Stomach (tissue), 9 donors: ENCODE results near the gene SLC12A7. TPM values are rescaled to one million over a fixed set of nuclear protein-coding genes. Genes with fewer than 3 reads are reported as not detected.

Source experiments
- DNase-seq, 2 donors: peaks; one replicate each; pipeline versions ENCODE4 v3.0.0 to v3.0.0-alpha.2; 2013 to 2019
- H3K27ac ChIP-seq, 5 donors: fragments of 200-600 bp in 4 of 5; sonication (generic) in 4 of 5; one replicate each; pipeline ENCODE4 v1.5.1; 2013 to 2019; ENCODE audit warnings: mild to moderate bottlenecking in 1 of 5, moderate library complexity in 1 of 5
- H3K27me3 ChIP-seq, 3 donors: fragments of 200-600 bp; sonication (generic); one replicate each; pipeline ENCODE4 v1.5.1; 2017 to 2019; ENCODE audit warnings: mixed run types in 1 of 3
- H3K36me3 ChIP-seq, 4 donors: fragments of 200-600 bp; sonication (generic); 1 replicate in 3 of 4; 2 replicates in 1 of 4; pipeline ENCODE4 v1.5.1; 2016 to 2019
- H3K4me1 ChIP-seq, 4 donors: fragments of 200-600 bp; sonication (generic); one replicate each; pipeline ENCODE4 v1.5.1; 2016 to 2019
- H3K4me3 ChIP-seq, 4 donors: fragments of 200-600 bp; sonication (generic) in 3 of 4; one replicate each; pipeline ENCODE4 v1.5.1; 2016 to 2019; ENCODE audit warnings: mild to moderate bottlenecking in 1 of 4
- H3K9me3 ChIP-seq, 4 donors: fragments of 200-600 bp; sonication (generic); one replicate each; pipeline ENCODE4 v1.5.1; 2016 to 2019
- CTCF ChIP-seq, 7 experiments: fragments of 450-650 bp in 4 of 7; fragments of 200-600 bp in 3 of 7; sonication (generic) in 3 of 7; IDR thresholded peaks; one replicate each; pipeline ENCODE4 v1.5.1; 2016 to 2019; ENCODE audit warnings: antibody characterized with exemption in 7 of 7, control low read depth in 2 of 7, mild to moderate bottlenecking in 1 of 7
- EP300 ChIP-seq: sonication (generic); formaldehyde crosslinking; IDR thresholded peaks from one replicate; pipeline ENCODE4 v1.6.1; 2017; ENCODE audit warnings: antibody characterized with exemption
- POLR2A ChIP-seq, 4 donors: fragments of 450-650 bp; IDR thresholded peaks; one replicate each; pipeline ENCODE4 v1.6.1; 2016; ENCODE audit warnings: antibody characterized with exemption in 4 of 4, control low read depth in 2 of 4, mild to moderate bottlenecking in 1 of 4, moderate library complexity in 1 of 4
- POLR2AphosphoS5 ChIP-seq, 3 donors: sonication (generic); formaldehyde crosslinking; IDR thresholded peaks; one replicate each; pipeline ENCODE4 v1.6.1; 2016; ENCODE audit warnings: antibody characterized with exemption in 3 of 3
- WGBS, 5 donors: extraction: QIAGEN DNeasy Blood & Tissue Kit in 3 of 5; methylation state at CpG; one replicate each; pipeline versions ENCODE4 v1.1.5 to v1.1.7; 2013 to 2018; 5-methylcytosine and 5-hydroxymethylcytosine counted together
- intact Hi-C: fragments of 100-400 bp; cut with DNase I; formaldehyde crosslinking; loops from one replicate; pipeline ENCODE4 v1.15.1; 2023; ENCODE audit warnings: low total_unique reads
- polyA plus RNA-seq, 3 donors: library from polyadenylated mRNA; stranded (reverse); fragments of 200-250 nt; gene quantifications; one replicate each; pipeline ENCODE4 v1.2.3, GENCODE V29; 2013
- total RNA-seq, 5 donors: library from RNA; depleted of rRNA; stranded (reverse); fragments of >200 nt; gene quantifications; one replicate each; pipeline versions ENCODE4 v1.1.0 to v1.2.3, GENCODE V29; 2014 to 2016
- donor health status: healthy with polysubstance abuse.
- donor health status: Bipolar disorder and iron deficiency.
- donor health status: healthy.

The SLC12A7 gene
- total and polyA plus RNA-seq, 8 donors: 4.7 to 346 (median 37.7) TPM

GRCh38 chr5:1019001-1019905 is 92.6 kb downstream of the SLC12A7 start:
- intact Hi-C loops: no loop called here
- 81 to 86% (median 85%) methylated on average over 29 to 37 of the region's 37 CpGs for WGBS, 5 donors
- H3K4me3 ChIP-seq: no peak overlapping the region
- TF ChIP-seq CTCF (IDR thresholded peaks at IDR 0.05) (no peak), POLR2A (IDR thresholded peaks at IDR 0.05) (no peak), EP300 (no peak), POLR2AphosphoS5 (IDR thresholded peaks at IDR 0.05) (no peak)
- H3K27ac ChIP-seq: no peak overlapping the region
- H3K4me1 ChIP-seq: no peaks in the 10 kb centered on the region
- H3K9me3 ChIP-seq: no peaks in the 10 kb centered on the region
- no peak for DNase-seq
- H3K36me3 ChIP-seq: no peaks in the 10 kb centered on the region
- no peaks in the 10 kb centered on the region for H3K27me3 ChIP-seq

- intact Hi-C loops: no loop called here
- Histone ChIP-seq H3K27ac (no peak overlapping the region), H3K36me3 (no peaks in the 10 kb centered on the region), H3K27me3 (no peaks in the 10 kb centered on the region), H3K9me3 (no peaks in the 10 kb centered on the region), H3K4me3 (no peak overlapping the region), H3K4me1 (no peaks in the 10 kb centered on the region)
- DNase-seq: no peak
- TF ChIP-seq POLR2AphosphoS5 (IDR thresholded peaks at IDR 0.05) (no peak), POLR2A (IDR thresholded peaks at IDR 0.05) (no peak), EP300 (no peak), CTCF (IDR thresholded peaks at IDR 0.05) (no peak)
- 86 to 100% (median 90%) methylated on average over 1 to 9 of the region's 9 CpGs for WGBS, 5 donors
Measured at GRCh38 chr5:1018596-1018995, 93.3 kb downstream of the SLC12A7 start.

- peaks cover 0 to 4% (median 0%) of the 10 kb centered on the region in 3 donors for H3K27me3 ChIP-seq
- no peak for DNase-seq
- no peaks in the 10 kb centered on the region for H3K9me3 ChIP-seq
- no peak overlapping the region for H3K27ac ChIP-seq
- H3K4me3 ChIP-seq: no peak overlapping the region
- H3K36me3 ChIP-seq: no peaks in the 10 kb centered on the region
- no peak for TF ChIP-seq EP300
- TF ChIP-seq POLR2AphosphoS5 (IDR thresholded peaks at IDR 0.05): no peak
- TF ChIP-seq POLR2A (IDR thresholded peaks at IDR 0.05): no peak
- no peak for TF ChIP-seq CTCF (IDR thresholded peaks at IDR 0.05)
- whole genome bisulfite sequencing, 5 donors: 77 to 94% (median 90%) methylated on average over 17 to 19 of the region's 19 CpGs
- intact Hi-C loops: no loop called here
- H3K4me1 ChIP-seq: no peaks in the 10 kb centered on the region
Measured at GRCh38 chr5:1017691-1018455, 94.0 kb downstream of the SLC12A7 start.

- intact Hi-C loops: no loop called here
- H3K27ac ChIP-seq: no peak overlapping the region
- TF ChIP-seq POLR2A (IDR thresholded peaks at IDR 0.05) (no peak), EP300 (no peak), POLR2AphosphoS5 (IDR thresholded peaks at IDR 0.05) (no peak), CTCF (IDR thresholded peaks at IDR 0.05) (no peak)
- no peaks in the 10 kb centered on the region for H3K36me3 ChIP-seq
- no peaks in the 10 kb centered on the region for H3K4me1 ChIP-seq
- H3K9me3 ChIP-seq: no peaks in the 10 kb centered on the region
- peaks cover 0 to 12% (median 0%) of the 10 kb centered on the region in 3 donors for H3K27me3 ChIP-seq
- no peak overlapping the region for H3K4me3 ChIP-seq
- DNase-seq: no peak
- 77 to 84% (median 80%) methylated on average over 11 to 12 of the region's 12 CpGs for WGBS, 5 donors
Measured at GRCh38 chr5:1017056-1017455, 94.8 kb downstream of the SLC12A7 start.
